GM18526 (cell line): Measurements from ENCODE around the gene FYN.

Experiments
- POLR2A ChIP-seq: IDR thresholded peaks from 3 replicates; pipeline ENCODE4 v1.6.1; 2011; ENCODE audit not compliant: insufficient read length; ENCODE audit errors: extremely low read depth

FYN gene

DNA sequence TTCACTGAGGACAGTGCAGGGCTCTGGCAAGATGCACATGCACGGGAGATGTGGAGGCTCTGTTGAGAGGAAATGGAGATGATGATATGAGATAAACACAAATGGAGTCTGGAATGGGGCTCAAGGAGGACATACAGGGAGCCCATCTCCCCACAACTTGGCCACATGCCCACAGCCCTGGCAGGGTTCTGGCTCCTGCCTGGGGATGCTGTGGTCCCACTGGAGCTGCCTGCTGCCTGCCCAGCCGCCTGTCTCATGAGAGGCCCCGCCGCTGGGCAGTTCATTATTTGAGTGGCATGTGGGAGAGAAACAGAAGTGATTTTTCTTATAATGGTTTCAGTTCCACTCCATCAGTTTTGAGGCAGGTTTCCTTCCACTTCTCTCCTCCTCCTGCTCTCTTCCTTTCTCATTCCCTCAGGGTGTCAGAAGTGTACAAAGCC, 134.0 kb downstream of the FYN start:
- no peak for TF ChIP-seq POLR2A

DNA sequence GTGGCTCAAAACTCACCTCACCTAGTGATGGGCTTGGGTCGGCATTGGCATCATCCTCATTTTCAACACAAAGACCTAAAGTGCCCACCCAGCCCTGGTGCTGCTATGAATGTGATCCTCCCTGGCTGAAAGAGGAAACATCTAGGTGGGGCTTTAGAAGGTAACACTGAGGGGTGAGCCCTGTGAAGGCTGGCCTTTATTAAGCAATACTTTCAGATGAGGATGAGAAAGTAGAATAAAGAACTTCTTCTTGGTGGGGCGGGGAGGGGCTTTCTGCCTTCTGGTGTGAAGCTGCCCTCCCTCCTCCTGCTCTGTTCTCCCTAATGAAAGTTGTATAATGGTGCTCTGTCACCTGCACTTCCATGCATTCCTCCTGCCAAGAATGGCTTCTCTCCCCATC, 134.6 kb downstream of the FYN start:
- TF ChIP-seq POLR2A, result no peak

DNA sequence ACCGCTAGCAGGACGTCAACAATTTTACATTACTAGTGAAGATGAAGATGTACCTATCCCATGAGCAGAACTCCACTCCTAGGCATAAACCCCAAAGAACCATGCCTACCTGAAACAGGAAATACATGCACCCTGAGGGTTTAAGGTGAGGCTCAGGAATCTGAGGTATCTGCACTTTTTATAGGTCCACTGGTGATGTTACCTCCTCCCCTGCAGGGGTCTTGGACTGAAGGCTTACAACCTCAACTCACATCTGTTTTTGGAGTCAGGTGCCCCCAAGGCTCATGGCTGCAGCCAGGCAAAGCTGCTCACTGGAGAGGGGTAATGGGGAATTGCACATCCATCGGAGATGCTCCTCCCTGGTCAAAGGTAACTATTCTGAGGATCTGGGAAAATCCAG, 135.1 kb downstream of the FYN start:
- TF ChIP-seq POLR2A, result no peak

DNA sequence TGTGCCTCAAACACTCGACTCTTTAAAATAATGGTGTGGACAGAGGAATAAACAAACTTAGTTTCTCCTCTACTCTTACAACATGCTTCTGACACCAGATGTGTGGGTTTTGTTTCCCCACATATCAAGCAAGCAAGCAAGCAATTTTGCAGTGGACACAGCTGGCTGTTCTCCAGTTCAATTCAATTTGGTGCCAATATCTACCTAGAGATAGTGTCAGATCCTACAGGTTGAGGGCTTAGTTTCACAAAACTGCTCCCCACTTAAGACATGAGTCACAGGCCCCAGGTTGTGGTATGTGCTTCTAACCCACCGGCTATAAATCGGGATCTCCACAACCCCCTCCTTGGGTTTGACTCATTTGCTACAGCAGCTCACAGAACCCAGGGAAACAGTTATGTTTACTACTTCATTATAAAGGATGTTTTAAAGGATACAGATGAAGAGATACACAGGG, 136.2 kb downstream of the FYN start:
- TF ChIP-seq POLR2A, result no peak

DNA sequence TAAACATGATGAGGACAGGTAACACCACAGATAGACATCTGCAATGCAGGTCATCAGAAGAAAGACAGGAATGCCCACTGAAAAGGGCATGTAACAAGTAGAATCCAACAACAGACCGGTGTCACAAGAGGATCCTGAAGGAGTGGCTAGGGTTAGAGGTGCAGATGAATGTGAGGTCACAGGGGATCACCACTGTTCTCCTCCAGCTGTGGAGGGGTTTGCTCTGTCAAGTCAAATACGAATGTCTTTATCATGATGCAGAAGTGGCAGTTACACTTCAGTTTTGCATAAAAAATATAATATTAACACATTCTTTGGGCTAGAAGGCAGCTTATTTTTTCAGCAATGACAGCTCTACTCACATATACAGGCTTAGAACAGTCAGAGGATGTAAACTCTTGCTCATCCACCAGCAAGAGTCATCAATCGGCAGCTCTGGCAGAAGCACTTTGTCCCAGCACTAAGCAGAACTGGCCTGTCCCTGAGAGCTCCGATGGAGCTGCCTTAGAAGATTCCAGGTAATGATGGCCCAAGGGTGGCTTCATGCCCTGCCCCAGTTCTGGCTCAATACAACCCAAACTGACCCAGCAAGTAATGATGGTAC, 137.1 kb downstream of the FYN start:
- no peak for TF ChIP-seq POLR2A

DNA sequence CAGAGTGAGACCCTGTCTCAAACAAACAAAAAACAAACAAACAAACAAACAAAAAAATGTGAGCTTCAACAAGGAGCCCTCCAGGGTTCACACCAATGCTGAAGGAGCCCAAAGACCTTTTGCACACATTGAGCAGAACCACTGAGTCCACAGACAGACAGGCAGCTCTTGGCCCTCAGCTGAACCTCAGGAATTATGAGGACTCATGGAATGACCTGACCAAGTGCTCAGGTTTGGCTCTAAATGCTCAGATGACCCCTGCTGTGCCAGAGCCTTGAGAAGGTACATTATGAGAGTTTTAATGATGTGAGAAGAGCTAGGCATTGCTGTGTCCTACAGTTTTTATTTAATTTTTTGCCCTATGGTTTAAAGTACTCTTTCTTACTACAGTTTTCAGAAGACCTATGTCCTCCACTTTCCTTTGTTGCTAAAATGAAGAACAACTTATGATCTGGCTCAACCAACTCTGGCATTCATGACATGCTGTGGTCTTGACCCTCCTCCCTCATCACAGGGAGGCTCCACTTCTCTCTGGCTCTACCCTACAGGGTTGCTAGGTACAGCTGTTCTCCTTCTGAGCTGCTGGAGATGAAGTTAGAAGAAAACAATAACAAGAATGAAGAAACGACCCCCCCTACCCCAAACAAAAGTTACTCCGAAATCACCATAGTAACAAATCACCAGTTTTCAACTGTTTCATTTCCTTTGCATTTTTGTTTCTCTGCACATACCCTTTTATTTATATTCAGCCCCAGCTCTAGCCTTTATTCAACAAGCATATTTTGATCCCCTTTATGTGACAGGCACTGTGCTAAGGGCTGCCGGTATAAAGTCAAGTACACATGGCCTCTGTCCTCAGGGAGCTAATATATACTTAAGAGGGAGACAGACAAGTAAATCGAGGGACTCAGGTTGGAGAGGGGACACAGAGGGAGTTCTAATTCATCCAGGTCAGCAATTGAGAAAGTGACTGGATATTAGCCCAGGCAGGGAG, 138.9 kb downstream of the FYN start:
- no peak for TF ChIP-seq POLR2A

DNA sequence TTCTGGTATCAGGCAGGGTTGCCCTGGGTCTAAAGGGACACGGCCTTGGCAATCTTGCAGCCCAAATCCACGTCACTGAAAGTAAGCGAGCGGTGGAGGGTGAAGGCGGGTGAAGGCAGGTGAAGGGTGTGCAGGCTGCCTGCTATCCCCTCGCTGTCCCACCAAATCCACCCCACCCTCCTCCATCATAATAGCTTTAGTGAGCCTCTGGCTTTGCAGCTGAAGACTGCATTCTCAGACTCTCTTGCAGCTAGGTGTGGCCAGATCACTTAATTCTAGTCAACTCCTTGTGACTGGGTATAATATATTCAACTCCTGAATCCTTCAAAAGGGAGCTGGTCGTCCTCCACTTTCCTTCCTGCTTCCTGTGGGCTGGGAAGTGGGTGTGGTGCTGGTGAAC, 140.9 kb downstream of the FYN start:
- no peak for TF ChIP-seq POLR2A

DNA sequence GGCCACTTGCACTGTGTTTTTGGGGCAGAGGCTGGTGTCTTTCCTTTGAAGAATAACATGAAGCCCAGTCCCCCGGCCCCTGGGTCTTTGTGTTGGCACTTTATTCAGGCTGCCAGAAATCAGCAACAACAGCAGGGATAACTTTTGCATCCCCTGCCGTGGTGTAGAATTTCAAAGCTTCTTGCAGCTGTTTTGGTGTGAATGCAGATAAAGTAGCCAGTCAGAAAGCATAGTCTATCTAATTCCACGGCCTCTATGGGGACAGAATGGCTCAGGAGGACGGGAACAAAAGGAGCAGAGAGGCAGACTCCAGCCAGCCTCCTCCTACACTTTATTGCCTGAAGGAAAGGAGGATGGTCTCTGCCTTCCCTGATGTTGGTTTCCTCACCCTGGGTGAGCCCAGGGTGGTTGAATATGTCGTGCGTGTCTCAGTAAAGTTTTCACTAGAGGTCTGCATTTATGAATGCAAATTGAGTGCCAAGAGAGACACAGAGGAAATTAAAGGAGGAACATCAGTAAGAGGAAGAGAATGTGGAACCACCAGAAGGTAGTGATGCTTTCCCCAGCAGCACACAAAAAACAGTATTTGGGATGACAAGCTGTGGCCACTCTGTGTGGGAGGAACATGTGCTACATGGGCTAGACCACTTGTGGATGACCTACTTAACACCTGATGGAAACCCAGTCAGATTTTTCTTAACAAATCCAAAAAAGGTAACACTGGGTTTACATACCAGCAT, 141.6 kb downstream of the FYN start:
- TF ChIP-seq POLR2A, result no peak

DNA sequence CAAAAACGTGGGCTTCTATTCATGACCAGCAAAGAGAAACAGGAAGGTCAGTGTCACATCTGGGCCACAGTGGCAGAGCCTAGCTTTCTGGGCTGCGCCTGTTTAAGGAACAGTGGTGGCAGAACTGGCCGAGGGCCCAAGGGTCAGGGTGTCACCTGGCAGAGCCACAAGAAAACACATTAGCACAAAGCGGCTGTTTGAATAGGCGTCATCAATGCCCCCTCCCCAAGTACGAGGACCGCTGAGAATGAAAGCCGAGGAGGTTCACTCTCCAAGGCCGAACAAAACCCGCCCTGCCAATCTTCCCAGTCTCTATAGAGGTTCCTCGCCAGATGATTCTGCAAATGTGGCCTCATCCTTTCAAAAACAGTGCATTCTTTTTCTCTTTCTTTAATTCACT, 142.4 kb downstream of the FYN start:
- no peak for TF ChIP-seq POLR2A

DNA sequence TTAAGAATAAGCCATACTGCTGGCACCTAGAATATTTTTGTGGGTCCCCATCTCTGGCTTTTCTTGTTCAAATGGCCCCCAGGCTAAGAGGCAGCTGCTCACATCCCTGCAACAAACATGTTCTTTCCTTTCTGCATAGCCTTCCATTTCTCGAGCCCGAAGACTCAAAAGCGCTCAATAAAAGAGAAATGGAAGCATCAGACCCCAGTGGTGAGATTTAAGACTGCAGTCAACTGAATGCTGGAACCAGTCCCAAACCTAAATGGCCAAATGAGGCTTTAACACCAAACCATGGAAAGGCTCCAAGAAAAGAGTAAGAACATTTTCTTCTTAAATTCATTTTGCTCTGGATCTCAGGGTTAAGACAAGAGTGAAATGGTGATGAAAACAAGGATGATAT, 145.4 kb downstream of the FYN start:
- TF ChIP-seq POLR2A, result no peak

DNA sequence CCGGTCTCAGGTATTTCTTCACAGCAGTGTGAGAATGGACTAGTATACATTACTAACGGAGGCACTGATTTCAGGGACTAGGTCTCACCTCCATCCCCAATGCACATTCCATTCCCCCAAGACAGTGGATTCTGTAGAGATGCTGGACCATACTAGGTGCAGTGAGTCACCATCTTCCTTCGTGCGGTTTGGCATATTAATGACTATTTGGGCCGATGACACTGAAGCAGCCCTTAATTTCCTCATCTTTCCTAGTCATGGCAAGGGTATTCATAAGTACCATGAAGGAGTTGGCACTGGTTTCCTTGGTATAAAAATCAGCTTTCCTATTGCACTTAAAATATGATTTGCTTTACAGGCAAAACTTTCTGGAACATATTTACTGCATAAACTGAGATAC, 146.2 kb downstream of the FYN start:
- TF ChIP-seq POLR2A, result no peak

DNA sequence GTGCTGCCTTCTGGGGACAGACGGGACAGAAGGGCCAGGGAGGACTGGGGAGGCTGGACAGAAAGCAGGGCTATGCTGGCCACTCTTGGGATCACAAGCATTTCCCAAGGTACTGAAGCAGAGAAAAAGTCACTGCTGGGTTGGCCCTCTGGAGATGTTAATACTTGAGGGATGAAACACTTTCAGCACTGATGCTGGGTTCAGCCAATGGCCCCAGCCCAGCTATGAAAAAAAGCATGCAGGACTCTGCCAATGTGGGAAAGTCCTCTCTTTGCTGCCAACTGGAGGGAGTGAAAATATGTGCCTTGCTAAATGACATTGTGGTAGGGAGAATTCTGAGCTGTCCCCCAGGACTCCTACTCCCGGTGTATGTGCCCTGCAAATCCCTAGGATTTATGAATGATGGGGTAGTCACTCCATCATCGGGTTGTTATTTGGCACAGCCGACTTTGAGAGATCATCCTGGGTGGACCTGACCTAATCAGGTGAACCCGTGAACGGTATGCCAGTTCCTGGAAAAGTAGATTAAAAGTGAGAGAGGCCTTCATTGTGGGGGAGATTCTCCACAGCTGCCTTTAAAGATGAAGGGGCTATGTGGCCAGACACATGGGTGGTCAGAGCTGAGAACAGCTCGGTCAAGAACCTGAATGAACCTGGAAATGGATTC, 147.7 kb downstream of the FYN start:
- no peak for TF ChIP-seq POLR2A

DNA sequence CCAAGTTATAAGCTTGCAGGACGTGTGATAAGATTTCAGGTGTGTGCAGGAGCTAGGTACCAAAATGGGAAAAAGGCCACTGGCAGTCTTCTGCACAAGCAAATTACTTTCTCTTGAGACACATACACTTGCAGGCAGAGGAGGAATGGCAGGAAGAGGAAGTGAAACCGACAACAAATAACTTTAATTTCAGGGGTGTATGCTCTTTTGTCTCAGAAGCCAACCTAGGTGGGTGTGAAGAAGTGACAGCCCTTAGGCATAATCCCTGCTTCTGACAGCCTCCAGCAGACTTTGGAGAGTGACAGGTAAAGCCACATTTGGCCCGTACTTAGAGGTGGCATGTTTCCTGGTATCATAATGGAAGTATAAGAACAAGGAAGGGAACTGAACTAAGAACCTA, 148.7 kb downstream of the FYN start:
- TF ChIP-seq POLR2A, result no peak

DNA sequence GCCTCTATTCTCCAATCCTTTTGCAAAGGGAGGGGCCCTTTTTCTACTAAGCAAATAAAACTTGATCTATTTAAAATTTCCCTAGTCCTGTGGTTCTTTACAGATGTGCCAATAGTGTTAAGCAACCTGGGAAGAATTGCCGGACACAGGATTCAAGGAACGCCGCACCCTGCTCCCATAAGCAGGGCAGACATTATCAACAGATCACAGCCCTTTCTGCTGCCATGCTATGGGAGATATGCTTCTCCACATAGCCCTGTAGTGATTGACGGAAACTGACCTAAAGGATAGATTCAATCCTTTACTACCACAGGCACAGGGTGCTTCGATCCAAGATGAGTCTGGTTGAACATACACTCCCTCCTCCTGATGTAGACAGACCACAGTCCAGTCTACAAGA, 149.2 kb downstream of the FYN start:
- no peak for TF ChIP-seq POLR2A

DNA sequence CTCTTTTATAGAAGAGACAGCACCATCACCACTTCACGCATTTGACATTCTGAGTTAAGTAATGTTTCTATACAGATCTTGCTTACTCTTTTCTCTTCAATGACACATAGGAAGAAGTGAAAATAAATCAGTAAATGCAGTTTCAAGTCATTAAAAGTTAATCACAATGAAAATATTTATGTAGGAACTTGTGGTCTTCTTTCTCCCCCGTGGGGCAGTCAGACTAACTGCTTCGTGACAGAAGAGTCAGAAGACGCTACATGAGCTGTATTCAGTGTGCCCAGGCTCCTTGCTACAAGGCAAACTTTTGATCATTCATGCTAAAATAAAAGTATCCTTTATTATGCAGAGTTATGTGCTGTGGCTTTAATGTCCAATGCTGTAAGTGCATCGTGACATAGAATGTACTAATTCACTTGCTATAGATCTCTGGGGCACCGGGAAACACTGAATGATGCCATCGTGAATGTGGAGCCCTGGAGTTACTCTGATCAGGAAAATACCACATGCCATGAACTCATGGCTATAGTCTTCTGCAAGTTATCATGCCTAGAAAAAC, 149.8 kb downstream of the FYN start:
- TF ChIP-seq POLR2A, result no peak
